Panc1 (cell line): Measurements from ENCODE around the gene NRP1. TPM values are rescaled to one million over a fixed set of nuclear protein-coding genes. Genes with fewer than 3 reads are reported as not detected.

ENCODE experiments used
- ATAC-seq: fragments of 200-7000 bp; cut with Tn5 transposase; 2 replicates; pipeline ENCODE4 v1.9.1; 2020; ENCODE audit warnings: mild to moderate bottlenecking, moderate library complexity
- BruUV-seq: library from RNA; stranded (reverse); fragments of 400-500 nt; replicated peaks from 2 replicates; lab custom pipeline; 2021; lab: Mats Ljungman, UMichigan
- CTCF ChIA-PET: fragments of 300-600 bp; sonication (Branson Sonifier 250); formaldehyde crosslinking; loops from one replicate; lab custom pipeline; 2022; ENCODE audit warnings: antibody characterized with exemption; lab: Charles Lee
- POLR2A ChIA-PET: fragments of 300-600 bp; sonication (Branson Sonifier 250); formaldehyde crosslinking; loops from one replicate; lab custom pipeline; 2022; ENCODE audit warnings: antibody characterized with exemption; lab: Charles Lee
- DNase-seq: peaks from one replicate; pipeline ENCODE4 v3.0.0-alpha.2; 2010; ENCODE audit warnings: low read depth, low spot score
- H3K27ac ChIP-seq: 2 replicates; pipeline ENCODE4 v1.5.1; 2011; ENCODE audit warnings: mild to moderate bottlenecking, low read length, inconsistent platforms
- H3K27me3 ChIP-seq: fragments of 200-500 bp; sonication (Bioruptor generic); 2 replicates; pipeline ENCODE4 v1.6.0; 2014; ENCODE audit warnings: low read length, inconsistent platforms; ENCODE audit not compliant: control insufficient read depth, insufficient read depth
- H3K36me3 ChIP-seq: fragments of 200-500 bp; sonication (Bioruptor generic); 2 replicates; pipeline ENCODE4 v1.5.1; 2014; ENCODE audit warnings: inconsistent platforms, mild to moderate bottlenecking, low read length, moderate library complexity; ENCODE audit not compliant: control insufficient read depth, insufficient read depth
- H3K4me1 ChIP-seq: 2 replicates; pipeline ENCODE4 v1.5.1; 2011; ENCODE audit warnings: inconsistent platforms, mild to moderate bottlenecking, low read length, moderate library complexity; ENCODE audit not compliant: control insufficient read depth, insufficient read depth
- H3K4me3 ChIP-seq, 2 experiments: 2 replicates each; pipeline ENCODE4 v1.5.1; 2011 to 2012; ENCODE audit warnings: low read depth in 2 of 2, low read length in 2 of 2, mild to moderate bottlenecking in 2 of 2, inconsistent platforms in 1 of 2, moderate library complexity in 1 of 2
- H3K9me3 ChIP-seq: fragments of 200-500 bp; sonication (Bioruptor generic); 2 replicates; pipeline ENCODE4 v1.5.1; 2014; ENCODE audit warnings: low read depth, mild to moderate bottlenecking, inconsistent platforms, low read length, moderate library complexity; ENCODE audit not compliant: control insufficient read depth, insufficient read depth
- POLR2AphosphoS5 ChIP-seq: IDR thresholded peaks from 2 replicates; pipeline ENCODE4 v1.6.1; 2012; ENCODE audit warnings: mild to moderate bottlenecking, low read depth, low read length, moderate library complexity
- SIN3A ChIP-seq: IDR thresholded peaks from 2 replicates; pipeline ENCODE4 v1.6.1; 2012; ENCODE audit warnings: low read depth, mild to moderate bottlenecking, low read length, moderate library complexity, borderline replicate concordance; ENCODE audit not compliant: insufficient read depth
- TCF7L2 ChIP-seq: IDR thresholded peaks from 2 replicates; pipeline ENCODE4 v1.6.1; 2011; ENCODE audit warnings: mild to moderate bottlenecking, low read depth, low read length, inconsistent platforms
- in situ Hi-C: cut with HindIII; loops from 2 replicates; pipeline ENCODE4 v1.10.0; 2016; ENCODE audit warnings: low sequenced_read_pairs, low pct_unique_long_range_greater_than_20kb
- intact Hi-C: fragments of 100-400 bp; cut with micrococcal nuclease; formaldehyde crosslinking; loops from one replicate; pipeline ENCODE4 v1.10.0; 2022; ENCODE audit not compliant: unreplicated experiment
- total RNA-seq: library from RNA; stranded (reverse); gene quantifications from one replicate; pipeline ENCODE4 v1.2.1, GENCODE V29; 2021; ENCODE audit not compliant: unreplicated experiment
- TF ChIP-seq, protein P1 (sequence below): fragments of 450-650 bp; IDR thresholded peaks from 2 replicates; pipeline ENCODE4 v1.5.1; 2017; ENCODE audit warnings: mild to moderate bottlenecking
- TF ChIP-seq, protein P2 (sequence below), 2 experiments: IDR thresholded peaks; 2 replicates each; pipeline ENCODE4 v1.6.1; 2011 to 2012; ENCODE audit warnings: low read depth in 2 of 2, control low read depth in 1 of 2, low read length in 1 of 2, mild to moderate bottlenecking in 1 of 2, moderate library complexity in 1 of 2; ENCODE audit not compliant: insufficient read depth in 1 of 2

NRP1 gene
- total RNA-seq, 1 experiment from 2014 or later = 93.4 TPM

- Histone ChIP-seq H3K9me3 (no peaks in the 10 kb centered on the region), H3K27me3 (no peaks in the 10 kb centered on the region), H3K4me3 (no peak overlapping the region), H3K27ac (peak overlapping the region; percentile 77), H3K4me1 (peaks cover 23% of the 10 kb centered on the region), H3K36me3 (no peaks in the 10 kb centered on the region; the same call in 1 of the 2 replicates)
- intact Hi-C loops (no loop called here), in situ Hi-C loops (no loop called here)
- ChIA-PET CTCF (interaction anchor here (0.7 kb wide), 1 partner anchor 179 kb away, joined by 3 read pairs; no protein-coding TSS in a partner anchor), POLR2A (no interaction called here)
- no peak for ATAC-seq
- TF ChIP-seq, protein P1, sequence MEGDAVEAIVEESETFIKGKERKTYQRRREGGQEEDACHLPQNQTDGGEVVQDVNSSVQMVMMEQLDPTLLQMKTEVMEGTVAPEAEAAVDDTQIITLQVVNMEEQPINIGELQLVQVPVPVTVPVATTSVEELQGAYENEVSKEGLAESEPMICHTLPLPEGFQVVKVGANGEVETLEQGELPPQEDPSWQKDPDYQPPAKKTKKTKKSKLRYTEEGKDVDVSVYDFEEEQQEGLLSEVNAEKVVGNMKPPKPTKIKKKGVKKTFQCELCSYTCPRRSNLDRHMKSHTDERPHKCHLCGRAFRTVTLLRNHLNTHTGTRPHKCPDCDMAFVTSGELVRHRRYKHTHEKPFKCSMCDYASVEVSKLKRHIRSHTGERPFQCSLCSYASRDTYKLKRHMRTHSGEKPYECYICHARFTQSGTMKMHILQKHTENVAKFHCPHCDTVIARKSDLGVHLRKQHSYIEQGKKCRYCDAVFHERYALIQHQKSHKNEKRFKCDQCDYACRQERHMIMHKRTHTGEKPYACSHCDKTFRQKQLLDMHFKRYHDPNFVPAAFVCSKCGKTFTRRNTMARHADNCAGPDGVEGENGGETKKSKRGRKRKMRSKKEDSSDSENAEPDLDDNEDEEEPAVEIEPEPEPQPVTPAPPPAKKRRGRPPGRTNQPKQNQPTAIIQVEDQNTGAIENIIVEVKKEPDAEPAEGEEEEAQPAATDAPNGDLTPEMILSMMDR = no peak
- TF ChIP-seq TCF7L2 (no peak), POLR2AphosphoS5 (no peak), SIN3A (no peak)
- TF ChIP-seq, protein P2, sequence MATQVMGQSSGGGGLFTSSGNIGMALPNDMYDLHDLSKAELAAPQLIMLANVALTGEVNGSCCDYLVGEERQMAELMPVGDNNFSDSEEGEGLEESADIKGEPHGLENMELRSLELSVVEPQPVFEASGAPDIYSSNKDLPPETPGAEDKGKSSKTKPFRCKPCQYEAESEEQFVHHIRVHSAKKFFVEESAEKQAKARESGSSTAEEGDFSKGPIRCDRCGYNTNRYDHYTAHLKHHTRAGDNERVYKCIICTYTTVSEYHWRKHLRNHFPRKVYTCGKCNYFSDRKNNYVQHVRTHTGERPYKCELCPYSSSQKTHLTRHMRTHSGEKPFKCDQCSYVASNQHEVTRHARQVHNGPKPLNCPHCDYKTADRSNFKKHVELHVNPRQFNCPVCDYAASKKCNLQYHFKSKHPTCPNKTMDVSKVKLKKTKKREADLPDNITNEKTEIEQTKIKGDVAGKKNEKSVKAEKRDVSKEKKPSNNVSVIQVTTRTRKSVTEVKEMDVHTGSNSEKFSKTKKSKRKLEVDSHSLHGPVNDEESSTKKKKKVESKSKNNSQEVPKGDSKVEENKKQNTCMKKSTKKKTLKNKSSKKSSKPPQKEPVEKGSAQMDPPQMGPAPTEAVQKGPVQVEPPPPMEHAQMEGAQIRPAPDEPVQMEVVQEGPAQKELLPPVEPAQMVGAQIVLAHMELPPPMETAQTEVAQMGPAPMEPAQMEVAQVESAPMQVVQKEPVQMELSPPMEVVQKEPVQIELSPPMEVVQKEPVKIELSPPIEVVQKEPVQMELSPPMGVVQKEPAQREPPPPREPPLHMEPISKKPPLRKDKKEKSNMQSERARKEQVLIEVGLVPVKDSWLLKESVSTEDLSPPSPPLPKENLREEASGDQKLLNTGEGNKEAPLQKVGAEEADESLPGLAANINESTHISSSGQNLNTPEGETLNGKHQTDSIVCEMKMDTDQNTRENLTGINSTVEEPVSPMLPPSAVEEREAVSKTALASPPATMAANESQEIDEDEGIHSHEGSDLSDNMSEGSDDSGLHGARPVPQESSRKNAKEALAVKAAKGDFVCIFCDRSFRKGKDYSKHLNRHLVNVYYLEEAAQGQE (IDR thresholded peaks at IDR 0.05; ENCODE audit: insufficient read depth in 1 of 2, low read depth in 2 of 2, low read length in 1 of 2) = no peak
- no TSS peak for BruUV-seq
- no peak for DNase-seq
Measured at GRCh38 chr10:33189808-33190207, 144.7 kb downstream of the NRP1 start.

DNA sequence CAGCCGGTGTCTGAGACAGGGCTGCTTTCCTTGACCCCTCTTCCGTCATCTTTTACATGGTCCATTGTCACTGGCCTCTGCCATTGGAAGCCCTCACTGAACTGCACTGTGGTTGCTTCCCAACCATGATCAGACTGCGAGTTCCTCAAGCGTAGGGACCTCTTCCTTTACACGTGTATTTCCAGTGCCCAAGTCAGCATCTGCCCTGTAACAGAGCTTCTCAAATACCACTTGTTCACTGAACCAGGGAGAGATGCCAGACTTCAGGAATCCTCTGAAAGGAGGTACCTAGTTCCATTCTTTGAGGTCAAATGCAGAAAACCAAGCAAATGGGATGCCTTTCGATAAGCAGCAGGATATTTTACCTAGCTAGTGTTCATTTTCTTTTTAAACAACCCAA is 145.1 kb downstream of the NRP1 start:
- ATAC-seq = no peak
- intact Hi-C loops = no loop called here
- in situ Hi-C loops = no loop called here
- peaks cover 19% of the 10 kb centered on the region for H3K4me1 ChIP-seq
- ChIA-PET CTCF (interaction anchor here (0.7 kb wide), 1 partner anchor 179 kb away, joined by 3 read pairs; no protein-coding TSS in a partner anchor), POLR2A (no interaction called here)
- no peaks in the 10 kb centered on the region for H3K27me3 ChIP-seq
- no TSS peak for BruUV-seq
- H3K9me3 ChIP-seq = no peaks in the 10 kb centered on the region
- H3K4me3 ChIP-seq = no peak overlapping the region
- TF ChIP-seq TCF7L2 (no peak), POLR2AphosphoS5 (no peak), SIN3A (no peak)
- TF ChIP-seq, protein P1 = no peak
- TF ChIP-seq, protein P2 (IDR thresholded peaks at IDR 0.05; ENCODE audit: insufficient read depth in 1 of 2, low read depth in 2 of 2, low read length in 1 of 2) = no peak
- H3K36me3 ChIP-seq = no peaks in the 10 kb centered on the region; the same call in 1 of the 2 replicates
- H3K27ac ChIP-seq = peak overlapping the region; percentile 77
- no peak for DNase-seq
